GM12865 (cell line): Measurements from ENCODE around the gene NLN.
A peak's percentile ranks its signal among the peaks of the same experiment; 100 is the strongest.

Source experiments
- DNase-seq: peaks from one replicate; pipeline ENCODE4 v3.0.0; 2010; ENCODE audit warnings: low read depth
- H3K4me3 ChIP-seq: 2 replicates; pipeline ENCODE4 v1.5.1; 2011; ENCODE audit warnings: mild to moderate bottlenecking, low read depth, low read length, control low read depth
- CTCF ChIP-seq: IDR thresholded peaks from 2 replicates; pipeline ENCODE4 v1.5.1; 2011; ENCODE audit warnings: low read length, control low read depth, low read depth, inconsistent platforms; ENCODE audit not compliant: insufficient read depth; ENCODE audit errors: missing control alignments

The NLN gene

GRCh38 chr5:65809817-65810531 is 88.0 kb downstream of the NLN start:
- DNase-seq, result no peak
- TF ChIP-seq CTCF, result no peak
- no peak overlapping the region for H3K4me3 ChIP-seq

GRCh38 chr5:65811004-65811403 is 89.0 kb downstream of the NLN start:
- no peak for TF ChIP-seq CTCF
- DNase-seq, result no peak
- no peak overlapping the region for H3K4me3 ChIP-seq

- TF ChIP-seq CTCF, result no peak
- no peak for DNase-seq
- H3K4me3 ChIP-seq, result no peak overlapping the region
Measured at GRCh38 chr5:65811885-65812284, 89.9 kb downstream of the NLN start.

- H3K4me3 ChIP-seq, result no peak overlapping the region
- peak; percentile 6 for DNase-seq
- no peak for TF ChIP-seq CTCF
Measured at GRCh38 chr5:65812648-65813047, 90.6 kb downstream of the NLN start.

- H3K4me3 ChIP-seq, result no peak overlapping the region
- no peak for DNase-seq
- no peak for TF ChIP-seq CTCF
Measured at GRCh38 chr5:65813174-65813573, 91.2 kb downstream of the NLN start.

- no peak for TF ChIP-seq CTCF
- H3K4me3 ChIP-seq, result no peak overlapping the region
- no peak for DNase-seq
Measured at GRCh38 chr5:65815161-65815560, 93.2 kb downstream of the NLN start.

- TF ChIP-seq CTCF, result no peak
- no peak overlapping the region for H3K4me3 ChIP-seq
- DNase-seq, result no peak
Measured at GRCh38 chr5:65816729-65817128, 94.7 kb downstream of the NLN start.
